Sigmoid colon (tissue), 7 donors: ENCODE results near the gene ATG7. TPM values are rescaled to one million over a fixed set of nuclear protein-coding genes. Genes with fewer than 3 reads are reported as not detected.
A peak's percentile ranks its signal among the peaks of the same experiment; 100 is the strongest.
"Not testable (repeated sequence)": the region's sequence is repeated elsewhere in the genome, so short reads cannot be mapped to it uniquely, and the experiment has no call there.

Experiments
- DNase-seq: peaks from one replicate; pipeline ENCODE4 v3.0.0-alpha.2; 2019
- H3K27ac ChIP-seq, 4 donors: fragments of 200-600 bp; sonication (generic); one replicate each; pipeline ENCODE4 v1.5.1; 2016 to 2019; ENCODE audit warnings: mild to moderate bottlenecking in 1 of 4
- H3K27me3 ChIP-seq, 3 donors: fragments of 200-600 bp; sonication (generic); one replicate each; pipeline ENCODE4 v1.5.1; 2019; ENCODE audit warnings: mild to moderate bottlenecking in 1 of 3
- H3K36me3 ChIP-seq, 4 donors: fragments of 200-600 bp; sonication (generic); one replicate each; pipeline ENCODE4 v1.5.1; 2016 to 2019
- H3K4me1 ChIP-seq, 4 donors: fragments of 200-600 bp; sonication (generic); one replicate each; pipeline ENCODE4 v1.5.1; 2017 to 2019
- H3K4me3 ChIP-seq, 4 donors: fragments of 200-600 bp; sonication (generic); one replicate each; pipeline ENCODE4 v1.5.1; 2017 to 2019; ENCODE audit warnings: mild to moderate bottlenecking in 2 of 4, moderate library complexity in 1 of 4
- H3K9me3 ChIP-seq, 4 donors: fragments of 200-600 bp in 3 of 4; sonication (generic) in 3 of 4; one replicate each; pipeline versions ENCODE4 v1.5.1 to v1.6.1; 2013 to 2019
- CTCF ChIP-seq, 4 experiments: fragments of 450-650 bp in 3 of 4; fragments of 200-600 bp in 1 of 4; IDR thresholded peaks; one replicate each; pipeline ENCODE4 v1.5.1; 2016 to 2019; ENCODE audit warnings: antibody characterized with exemption in 4 of 4, mild to moderate bottlenecking in 3 of 4, moderate library complexity in 2 of 4
- EP300 ChIP-seq, 4 donors: sonication (generic); formaldehyde crosslinking; IDR thresholded peaks; one replicate each; pipeline ENCODE4 v1.6.1; 2017; ENCODE audit warnings: antibody characterized with exemption in 4 of 4
- POLR2A ChIP-seq, 2 donors: fragments of 450-650 bp; IDR thresholded peaks; one replicate each; pipeline ENCODE4 v1.6.1; 2016; ENCODE audit warnings: antibody characterized with exemption in 2 of 2, mild to moderate bottlenecking in 2 of 2, moderate library complexity in 2 of 2
- POLR2AphosphoS5 ChIP-seq, 4 donors: sonication (generic); formaldehyde crosslinking; IDR thresholded peaks; one replicate each; pipeline ENCODE4 v1.6.1; 2017; ENCODE audit warnings: antibody characterized with exemption in 4 of 4
- WGBS, 2 donors: extraction: QIAGEN DNeasy Blood & Tissue Kit; methylation state at CpG; one replicate each; pipeline ENCODE4 v1.1.7; 2013; 5-methylcytosine and 5-hydroxymethylcytosine counted together
- intact Hi-C: fragments of 100-400 bp; cut with DNase I; formaldehyde crosslinking; loops from one replicate; pipeline ENCODE4 v1.15.1; 2023
- polyA plus RNA-seq, 3 donors: library from polyadenylated mRNA; stranded (reverse); fragments of 200-250 nt; gene quantifications; one replicate each; pipeline ENCODE4 v1.2.3, GENCODE V29; 2013
- total RNA-seq, 4 donors: library from RNA; depleted of rRNA; stranded (reverse); fragments of >200 nt; gene quantifications; one replicate each; pipeline ENCODE4 v1.1.0, GENCODE V29; 2016
- donor health status: healthy with polysubstance abuse.
- donor health status: Bipolar disorder and iron deficiency.
- donor health status: healthy.

ATG7 gene
- total and polyA plus RNA-seq, 7 donors = 12.5 to 62.9 (median 34.8) TPM

GRCh38 chr3:11459186-11459824 lies 187.1 kb downstream of the ATG7 start:
- no peak overlapping the region for H3K27ac ChIP-seq
- no peak for TF ChIP-seq POLR2AphosphoS5 (IDR thresholded peaks at IDR 0.05)
- TF ChIP-seq EP300 (IDR thresholded peaks at IDR 0.05) = no peak
- no peak for TF ChIP-seq POLR2A (IDR thresholded peaks at IDR 0.05)
- no peak for TF ChIP-seq CTCF (IDR thresholded peaks at IDR 0.05)
- H3K4me3 ChIP-seq = no peak overlapping the region
- no peaks in the 10 kb centered on the region for H3K9me3 ChIP-seq
- no peaks in the 10 kb centered on the region for H3K36me3 ChIP-seq
- peaks cover 0 to 12% (median 7%) of the 10 kb centered on the region in 4 donors for H3K4me1 ChIP-seq
- DNase-seq = no peak
- no peaks in the 10 kb centered on the region for H3K27me3 ChIP-seq
- WGBS, 2 donors = 68 to 76% methylated on average over 3 of the region's 3 CpGs
- intact Hi-C loops = no loop called here

- Histone ChIP-seq H3K36me3 (no peaks in the 10 kb centered on the region), H3K4me1 (peaks cover 0 to 31% (median 26%) of the 10 kb centered on the region in 4 donors), H3K27ac (no peak overlapping the region), H3K4me3 (no peak overlapping the region), H3K9me3 (no peaks in the 10 kb centered on the region), H3K27me3 (no peaks in the 10 kb centered on the region)
- DNase-seq = no peak
- WGBS, 2 donors = 84 to 92% methylated on average over 3 of the region's 3 CpGs
- intact Hi-C loops = loop anchor here (5.0 to 10.0 kb wide), 2 partner anchors 74 to 254 kb away; no protein-coding TSS in a partner anchor
- no peak for TF ChIP-seq EP300 (IDR thresholded peaks at IDR 0.05)
- TF ChIP-seq POLR2A (IDR thresholded peaks at IDR 0.05) = no peak
- TF ChIP-seq CTCF (IDR thresholded peaks at IDR 0.05) = no peak
- TF ChIP-seq POLR2AphosphoS5 (IDR thresholded peaks at IDR 0.05) = no peak
Measured at GRCh38 chr3:11461226-11461625, 189.0 kb downstream of the ATG7 start.

- intact Hi-C loops = loop anchor here (5.0 to 10.0 kb wide), 2 partner anchors 75 to 252 kb away; no protein-coding TSS in a partner anchor
- H3K27me3 ChIP-seq, H3K36me3 ChIP-seq, H3K27ac ChIP-seq, H3K9me3 ChIP-seq, H3K4me3 ChIP-seq, DNase-seq: not testable (repeated sequence)
- 94 to 97% methylated on average over 4 of the region's 4 CpGs for WGBS, 2 donors
- peaks cover 0 to 43% (median 39%) of the 10 kb centered on the region in 4 donors for H3K4me1 ChIP-seq
Measured at GRCh38 chr3:11462673-11463072, 190.5 kb downstream of the ATG7 start.

- TF ChIP-seq POLR2AphosphoS5 (IDR thresholded peaks at IDR 0.05) = no peak
- Histone ChIP-seq H3K27ac (peak overlapping the region in 3 of 4 donors; percentile 85 to 96 (median 86)), H3K27me3 (no peaks in the 10 kb centered on the region)
Measured at GRCh38 chr3:11463591-11463990, 191.4 kb downstream of the ATG7 start.

GRCh38 chr3:11464356-11464755 lies 192.2 kb downstream of the ATG7 start:
- no peaks in the 10 kb centered on the region for H3K36me3 ChIP-seq
- no peaks in the 10 kb centered on the region for H3K9me3 ChIP-seq
- H3K4me1 ChIP-seq = peaks cover 0 to 43% (median 40%) of the 10 kb centered on the region in 4 donors
- WGBS, 2 donors = 92% methylated on average over 6 of the region's 6 CpGs
- H3K27ac ChIP-seq = peak overlapping the region; percentile 79 to 96 (median 86)
- no peak for DNase-seq
- H3K27me3 ChIP-seq = no peaks in the 10 kb centered on the region
- no peak overlapping the region for H3K4me3 ChIP-seq
- TF ChIP-seq CTCF (IDR thresholded peaks at IDR 0.05) = no peak
- TF ChIP-seq EP300 (IDR thresholded peaks at IDR 0.05) = no peak
- no peak for TF ChIP-seq POLR2A (IDR thresholded peaks at IDR 0.05)
- intact Hi-C loops = loop anchor here (5.0 to 10.0 kb wide), 2 partner anchors 77 to 250 kb away; no protein-coding TSS in a partner anchor

More at GRCh38 chr3:11463591-11463990, 191.4 kb downstream of the ATG7 start:
- 97% methylated on average over 2 of the region's 2 CpGs for WGBS, 2 donors
- intact Hi-C loops = loop anchor here (5.0 to 10.0 kb wide), 2 partner anchors 76 to 251 kb away; no protein-coding TSS in a partner anchor
- peaks cover 0 to 43% (median 40%) of the 10 kb centered on the region in 4 donors for H3K4me1 ChIP-seq
- no peaks in the 10 kb centered on the region for H3K9me3 ChIP-seq
- H3K36me3 ChIP-seq = no peaks in the 10 kb centered on the region
- H3K4me3 ChIP-seq = no peak overlapping the region
- no peak for DNase-seq
